Right lung (tissue), 5 donors: ENCODE results near the gene COQ8B. TPM values are rescaled to one million over a fixed set of nuclear protein-coding genes. Genes with fewer than 3 reads are reported as not detected.

Experiments
- DNase-seq, 2 donors: peaks; one replicate each; pipeline ENCODE4 v3.0.0-alpha.2; 2013
- polyA plus RNA-seq, 5 donors: library from polyadenylated mRNA; unstranded; fragments of 120-200 nt; gene quantifications; one replicate each; pipeline versions ENCODE4 v1.2.1 to v1.2.3, GENCODE V29; 2013; ENCODE audit warnings: inconsistent platforms in 1 of 5, low replicate concordance in 1 of 5; ENCODE audit not compliant: insufficient read length in 5 of 5, insufficient read depth in 1 of 5

Gene COQ8B
- polyA plus RNA-seq, 5 donors, result 24.7 to 36.9 (median 32.4) TPM

DNA sequence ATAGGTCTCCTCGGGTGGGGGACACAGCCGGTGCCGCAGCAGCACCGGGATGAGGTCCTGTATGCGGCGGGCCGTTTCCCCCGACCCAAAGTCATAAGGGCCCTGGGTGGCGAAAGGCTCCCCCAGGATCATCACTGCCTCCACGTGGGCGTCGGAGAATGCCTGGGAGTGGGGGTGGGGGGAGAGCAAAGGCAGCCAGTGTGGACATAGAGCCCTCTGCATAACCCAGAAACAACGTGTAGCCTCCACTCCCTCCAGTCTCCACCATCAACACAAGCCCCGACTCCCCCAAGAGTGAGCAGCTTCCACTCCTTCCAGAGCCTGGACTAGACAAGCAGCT is 24.5 kb downstream of the COQ8B start:
- DNase-seq, result no peak

DNA sequence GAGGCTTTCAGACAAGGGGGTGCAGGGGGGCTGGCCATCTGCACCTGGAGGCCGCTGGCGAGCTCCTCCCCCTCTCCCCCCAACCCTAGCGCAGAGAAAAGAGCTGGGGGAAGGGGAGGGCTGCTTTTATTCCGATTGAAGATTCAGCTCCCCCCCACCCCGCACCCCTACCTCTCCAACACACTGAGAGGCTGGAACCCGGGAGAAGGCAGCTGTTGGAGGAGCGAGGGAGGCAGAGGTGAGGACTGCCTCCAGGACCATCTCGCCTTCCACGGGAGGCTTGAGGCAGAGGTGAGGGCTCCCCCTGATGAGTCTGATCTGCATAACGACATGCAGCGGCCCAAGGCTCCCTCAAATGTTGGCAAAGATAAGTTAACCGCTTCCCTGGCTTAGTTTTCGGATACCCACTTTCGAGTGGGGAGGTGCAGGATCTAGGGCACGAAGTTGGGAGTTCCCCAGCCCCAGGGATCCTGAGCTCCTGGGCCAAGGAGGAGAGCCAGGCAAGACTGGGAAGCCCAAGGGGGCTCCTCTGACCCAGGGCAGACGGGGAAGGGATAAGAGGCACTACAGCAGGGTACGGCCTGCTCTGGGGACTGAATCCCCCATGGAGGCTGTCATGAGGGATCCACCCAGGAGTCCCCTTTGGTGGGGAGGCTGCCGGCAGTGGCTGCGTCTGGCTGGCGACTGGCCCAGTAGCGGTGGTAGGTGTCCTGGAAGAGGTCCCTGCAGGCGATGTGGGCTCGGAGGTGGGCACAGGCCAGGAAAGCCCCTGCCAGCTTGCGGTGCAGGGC is 25.1 kb downstream of the COQ8B start:
- no peak for DNase-seq

DNA sequence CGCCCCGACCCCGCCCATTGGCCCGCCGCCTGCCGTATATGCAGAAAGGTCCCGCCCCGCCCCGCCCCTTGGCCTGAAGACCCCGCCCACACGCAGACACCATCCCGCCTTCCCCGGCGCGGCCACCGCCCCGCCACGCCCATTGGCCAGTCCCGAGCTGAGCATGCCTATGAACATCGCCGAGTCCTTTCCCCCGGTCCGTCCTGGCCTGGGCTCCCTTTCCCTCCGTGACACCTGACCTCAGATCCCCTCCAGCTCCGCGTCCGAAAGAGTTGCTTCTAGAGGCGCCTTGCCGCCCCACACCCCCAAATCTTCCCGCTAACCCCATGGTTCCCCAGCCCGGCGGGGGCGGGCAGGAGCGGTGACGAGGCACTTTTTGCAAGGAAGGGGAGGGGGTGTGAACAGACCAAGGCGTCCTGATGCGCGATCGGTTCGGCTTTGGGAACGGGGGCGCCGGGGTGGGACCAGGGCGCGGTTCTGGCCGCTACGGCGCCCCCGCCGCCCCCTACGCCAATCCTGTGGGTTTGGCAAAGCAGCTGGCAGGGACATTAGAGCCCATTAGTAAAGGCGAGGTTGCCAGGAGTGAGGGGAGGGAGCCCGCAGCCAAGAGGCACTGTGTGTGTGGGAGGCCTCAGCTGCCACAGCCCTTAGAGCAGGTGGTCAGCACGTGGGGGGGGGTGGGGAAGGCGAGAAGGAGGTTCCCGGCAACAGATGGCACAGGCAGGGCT is 25.8 kb downstream of the COQ8B start:
- DNase-seq, result peak; percentile 89 to 92

DNA sequence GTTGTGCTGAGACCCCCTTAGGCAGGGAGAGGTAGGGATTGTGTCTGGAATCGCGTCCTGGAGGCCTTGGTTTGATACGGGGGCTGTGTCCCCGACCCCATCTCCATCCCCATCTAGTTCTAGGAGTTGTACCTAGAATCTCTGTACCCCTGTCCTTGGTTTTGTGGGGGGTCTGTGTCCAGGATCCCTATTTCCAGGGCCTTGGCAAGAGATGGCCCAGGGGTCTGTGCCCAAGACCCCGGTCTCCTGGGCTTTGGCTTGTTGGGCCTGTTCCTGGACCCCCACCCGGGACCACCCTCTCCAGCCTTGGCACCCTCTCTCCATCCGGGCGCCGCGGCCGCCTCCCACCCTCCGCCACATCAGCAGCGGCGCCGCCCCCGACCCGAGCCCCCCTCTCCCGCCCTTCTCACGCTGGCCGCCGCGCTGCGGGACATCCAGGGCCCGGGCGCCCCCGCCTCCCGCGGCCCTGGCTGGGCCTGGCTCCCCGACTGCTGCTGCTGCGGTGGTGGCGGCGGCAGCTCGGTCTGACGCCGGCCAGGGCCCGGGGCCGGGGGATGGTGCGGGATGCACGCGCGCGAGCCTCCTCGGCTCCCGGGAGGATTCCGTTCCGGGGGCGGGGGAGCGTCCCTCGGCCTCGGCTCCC is 26.5 kb downstream of the COQ8B start, which contains the start of gene NUMBL:
Gene NUMBL, minus strand, starts transcription at position 602 of the 643 bp plus-strand sequence. Its CDS starts 168 bp downstream, at position 434.
- no peak for DNase-seq

DNA sequence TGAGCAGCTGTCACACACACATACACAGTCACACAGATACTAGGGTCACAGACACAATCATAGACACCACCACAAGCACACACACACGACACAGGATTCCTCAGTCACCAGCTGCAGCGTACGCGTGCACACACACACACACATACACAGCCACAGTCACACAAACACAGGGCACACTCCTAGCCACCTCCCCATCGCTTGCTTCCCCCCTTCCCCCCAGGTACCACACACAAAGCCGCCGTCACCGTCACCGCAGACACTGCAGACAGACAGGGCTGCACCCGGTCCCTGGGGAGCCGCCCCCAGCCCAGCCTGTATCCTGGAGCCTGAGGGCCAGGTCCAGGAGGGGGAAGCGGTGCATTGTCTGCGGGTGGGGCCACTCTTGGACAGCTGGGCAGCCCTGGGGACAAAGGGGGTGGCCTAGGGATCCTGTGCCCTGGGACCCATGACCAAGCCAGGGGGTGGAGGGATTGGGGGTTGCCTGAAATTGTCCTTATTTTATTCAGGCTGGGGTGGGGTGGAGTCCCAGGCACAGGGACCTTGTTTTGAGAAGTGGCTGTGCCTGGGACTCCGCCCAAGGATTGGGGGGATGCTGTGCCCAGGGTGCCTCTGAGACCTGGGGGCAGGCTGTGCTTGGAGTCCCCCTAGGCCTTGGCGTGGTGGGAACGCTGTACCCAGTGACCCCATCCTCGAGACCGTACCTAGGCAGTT is 27.2 kb downstream of the COQ8B start:
- DNase-seq, result no peak

DNA sequence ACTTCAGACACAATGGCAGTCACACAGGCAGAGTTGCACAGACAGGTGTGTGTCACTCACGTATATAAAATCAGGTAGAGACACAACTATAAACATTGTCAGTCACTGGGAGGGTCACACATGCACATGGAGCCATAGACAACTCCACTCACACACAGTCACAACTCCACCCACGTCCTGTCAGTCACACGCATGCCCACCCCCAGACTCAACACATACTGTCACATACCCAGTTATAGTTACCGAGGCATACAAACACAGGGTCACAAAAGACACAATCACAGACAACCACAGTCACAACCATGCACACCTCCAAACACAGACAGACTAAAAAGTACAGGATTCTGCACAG is 27.7 kb downstream of the COQ8B start:
- DNase-seq, result no peak

DNA sequence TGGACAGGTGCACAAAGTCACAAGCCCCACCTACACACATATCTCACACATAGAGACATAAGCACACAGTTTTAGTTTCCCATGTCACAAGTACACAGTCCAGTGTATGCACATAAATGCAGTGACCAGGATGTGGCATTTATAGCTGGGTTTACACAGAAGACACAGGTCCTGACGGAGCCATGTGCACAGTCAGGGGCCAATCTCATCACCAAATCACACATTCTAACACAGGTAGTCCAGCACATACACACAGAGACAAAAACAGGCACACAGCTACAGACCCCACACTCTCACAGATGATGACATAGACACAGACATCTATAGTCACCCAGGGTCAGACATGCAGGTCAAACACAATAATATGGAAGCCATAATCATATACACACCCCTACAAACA is 28.4 kb downstream of the COQ8B start:
- DNase-seq, result no peak

DNA sequence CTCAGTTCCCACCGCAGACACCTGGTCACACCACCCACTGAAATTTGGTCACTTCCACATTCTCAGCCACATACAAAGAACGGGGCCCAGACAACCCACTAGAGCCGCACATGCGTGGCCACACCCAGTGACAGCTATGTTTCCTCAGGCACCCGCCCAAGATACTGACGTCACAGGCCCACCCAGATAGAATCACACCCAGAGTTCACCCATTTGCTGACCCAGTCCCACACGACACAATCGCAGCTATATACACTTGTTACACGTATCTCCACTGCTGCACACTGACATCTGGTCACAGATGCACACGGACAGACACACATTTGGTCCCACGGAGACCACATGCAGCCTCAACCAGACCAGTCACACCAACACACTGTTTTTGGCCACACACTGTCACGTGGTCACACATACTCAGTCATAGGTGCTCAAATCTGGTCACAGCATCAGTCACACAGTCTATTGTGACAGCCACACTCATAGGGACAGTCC is 29.1 kb downstream of the COQ8B start:
- DNase-seq, result peak in 1 of 2 donors; percentile 46

DNA sequence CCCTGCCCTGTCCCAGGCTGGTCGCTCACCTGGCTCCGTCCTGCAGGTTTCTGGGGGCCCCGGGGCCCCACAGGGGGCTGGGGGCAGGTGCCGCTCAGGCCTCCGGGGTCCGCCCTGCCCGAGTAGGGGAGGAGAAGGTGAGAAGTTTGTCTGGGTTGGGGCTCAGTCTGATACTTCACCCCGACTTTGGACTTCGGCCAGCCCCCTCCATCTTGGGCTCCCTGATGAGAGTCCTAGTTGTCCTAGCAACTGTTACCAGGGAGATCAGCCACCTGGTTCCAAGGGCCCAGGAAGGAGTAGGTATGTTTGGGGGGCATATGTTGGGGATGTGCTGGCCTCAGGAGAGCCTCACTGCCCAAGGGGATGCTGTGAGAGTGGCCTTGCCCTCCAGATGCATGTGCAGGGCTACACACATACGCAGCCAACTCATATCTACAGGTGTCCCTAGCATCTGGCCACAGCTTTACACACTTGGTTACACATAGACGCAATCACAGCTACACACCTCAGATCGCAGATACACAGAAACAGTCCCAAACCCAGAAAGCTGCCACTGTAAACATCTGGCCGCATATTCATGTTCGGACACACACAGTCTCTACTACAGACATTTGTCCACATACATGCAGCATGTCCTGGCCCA is 29.7 kb downstream of the COQ8B start:
- no peak for DNase-seq

DNA sequence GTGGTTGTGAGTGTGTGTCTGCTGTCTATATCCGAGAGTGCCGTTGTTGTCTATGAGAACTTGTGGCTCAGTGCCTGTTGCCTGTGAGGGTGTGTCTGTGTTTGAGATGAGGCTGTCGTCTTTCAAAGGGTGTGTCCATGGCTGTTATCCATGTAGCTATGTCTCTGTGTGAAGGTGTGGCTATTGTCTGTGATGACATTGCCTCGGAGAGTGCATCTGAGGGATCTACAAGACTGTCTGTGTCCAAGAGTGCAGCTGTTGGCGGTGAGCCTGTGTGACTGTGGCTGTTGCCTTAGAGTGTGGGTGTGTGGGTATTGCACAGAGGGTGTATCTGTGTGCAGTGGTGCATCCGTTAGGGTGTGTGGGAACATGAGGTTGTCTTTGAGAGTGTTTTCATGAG is 31.1 kb downstream of the COQ8B start:
- DNase-seq, result no peak

DNA sequence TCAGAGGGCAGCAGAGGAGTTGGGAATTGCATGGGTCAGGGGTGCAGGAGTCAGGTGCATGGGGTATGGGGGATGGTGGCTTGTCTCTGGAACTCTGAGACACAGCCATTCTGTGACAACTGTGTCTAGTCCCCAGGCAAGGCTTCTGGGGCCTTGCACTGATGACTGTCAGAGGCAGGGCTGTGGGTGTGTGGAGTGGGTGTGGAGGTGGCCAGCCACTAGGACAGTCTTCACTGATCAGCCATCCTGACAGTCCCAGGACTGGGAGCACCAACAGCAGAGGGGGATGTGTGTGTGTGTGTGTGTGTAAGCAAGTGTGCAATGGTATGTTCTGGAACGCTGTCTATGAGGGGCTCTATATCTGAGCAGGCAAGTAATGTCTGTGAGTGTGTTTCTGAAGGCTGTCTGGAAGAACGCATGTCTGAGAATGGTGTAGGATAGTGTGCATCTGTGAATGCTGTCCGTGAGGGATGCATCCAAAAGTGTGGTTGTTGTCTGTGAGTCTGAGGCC is 31.6 kb downstream of the COQ8B start:
- DNase-seq, result no peak

DNA sequence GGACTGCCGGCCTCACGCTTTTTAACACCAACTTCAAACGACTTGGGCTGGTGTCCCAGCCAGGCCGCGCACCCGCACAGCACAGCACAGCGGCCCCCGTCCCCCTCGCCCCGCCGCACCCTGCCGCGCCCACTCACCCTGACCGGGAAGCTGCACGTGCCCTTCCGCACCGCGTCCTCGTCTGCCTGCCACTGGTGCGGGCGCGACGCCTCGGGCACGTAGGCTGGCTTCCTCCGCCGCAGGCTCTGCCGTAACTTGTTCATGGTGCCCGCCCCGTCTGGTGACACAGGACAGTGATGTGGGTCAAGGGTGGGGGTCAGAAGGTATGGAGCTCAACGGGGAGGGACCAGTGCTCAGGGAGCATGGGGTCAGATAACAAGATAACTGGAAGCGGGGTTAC is 32.4 kb downstream of the COQ8B start:
- DNase-seq, result no peak

DNA sequence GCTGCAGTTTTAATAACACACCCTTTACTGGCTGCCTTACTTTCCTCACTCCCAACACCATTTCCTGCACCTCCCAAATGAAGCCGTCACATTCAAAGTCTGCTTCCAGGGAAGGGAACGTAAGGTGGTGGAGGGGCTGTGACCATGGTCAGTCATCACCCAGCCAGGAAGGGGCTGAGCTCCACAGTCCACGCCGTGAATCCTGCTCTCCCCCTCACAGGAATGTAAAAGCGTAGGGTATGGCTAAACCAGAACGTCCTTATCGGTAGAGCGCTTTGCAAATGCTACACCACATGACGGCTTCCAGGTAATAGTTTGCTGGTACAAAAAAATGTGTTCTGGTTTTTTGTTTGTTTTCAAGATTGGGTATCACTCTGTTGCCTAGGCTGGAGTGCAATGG is 33.2 kb downstream of the COQ8B start:
- no peak for DNase-seq

DNA sequence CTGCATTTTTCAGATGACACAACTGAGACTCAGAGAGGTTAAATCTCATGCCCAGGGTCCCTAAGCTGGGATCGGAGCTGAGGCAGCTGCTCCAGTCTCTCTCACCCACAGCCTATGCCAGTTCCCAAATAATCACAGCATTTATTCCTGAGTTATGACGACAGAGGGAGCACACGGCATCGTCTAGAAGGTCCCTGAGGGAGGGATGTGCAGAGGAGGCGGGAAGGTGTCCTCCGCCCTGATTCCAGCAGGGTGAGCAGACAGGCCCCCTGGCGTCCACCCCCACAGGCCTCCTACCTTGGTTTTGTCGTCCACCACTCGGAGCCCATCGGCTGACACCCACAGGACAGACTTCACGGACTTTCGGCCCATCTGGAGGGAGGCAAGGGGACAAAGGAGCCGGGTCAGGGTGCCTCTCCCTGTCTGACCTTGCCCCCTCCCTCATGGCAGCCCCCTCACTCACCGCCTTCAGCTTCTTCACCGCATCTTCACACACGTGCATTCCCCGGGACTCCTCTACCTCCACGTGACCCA is 34.2 kb downstream of the COQ8B start:
- DNase-seq, result no peak

DNA sequence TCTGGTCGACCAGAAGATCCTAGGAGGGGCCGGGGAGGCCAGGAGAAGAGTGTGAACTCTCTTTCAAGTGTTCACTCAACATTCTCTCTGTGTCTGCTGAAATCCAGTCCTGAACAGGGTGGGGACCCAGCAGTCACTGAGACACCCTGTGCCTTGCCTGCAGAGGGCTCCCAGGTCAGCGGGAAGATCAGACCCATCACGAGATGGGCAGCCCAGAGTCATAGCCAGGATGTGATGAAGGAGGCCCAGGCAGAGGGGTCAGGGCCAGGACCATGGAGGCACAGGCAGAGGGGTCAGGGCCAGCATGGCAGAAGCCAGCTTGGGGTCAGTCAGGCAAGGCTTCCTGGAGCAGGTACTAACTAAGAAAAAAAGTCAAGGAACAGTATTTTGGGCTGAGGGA is 35.6 kb downstream of the COQ8B start:
- no peak for DNase-seq

DNA sequence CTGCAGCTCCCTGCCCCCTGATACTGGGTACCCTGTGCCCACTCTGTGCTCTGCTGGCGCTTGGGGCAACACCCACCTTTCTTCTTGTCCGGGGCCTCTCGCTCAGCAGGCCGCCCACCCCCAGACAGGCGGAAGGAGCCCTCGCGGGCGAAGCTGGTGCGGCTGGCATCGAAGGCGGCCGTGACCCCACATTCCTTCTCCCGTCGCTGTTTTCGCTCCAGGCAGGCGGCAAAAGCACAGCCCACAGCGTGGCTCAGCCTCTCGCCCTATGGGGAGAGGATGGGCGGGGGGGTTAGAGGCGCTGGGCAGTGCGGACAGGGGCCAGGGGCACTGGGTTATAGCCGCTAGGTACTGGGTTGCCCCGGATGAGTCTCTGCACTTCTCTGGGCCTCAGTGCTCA is 39.5 kb downstream of the COQ8B start:
- DNase-seq, result no peak

DNA sequence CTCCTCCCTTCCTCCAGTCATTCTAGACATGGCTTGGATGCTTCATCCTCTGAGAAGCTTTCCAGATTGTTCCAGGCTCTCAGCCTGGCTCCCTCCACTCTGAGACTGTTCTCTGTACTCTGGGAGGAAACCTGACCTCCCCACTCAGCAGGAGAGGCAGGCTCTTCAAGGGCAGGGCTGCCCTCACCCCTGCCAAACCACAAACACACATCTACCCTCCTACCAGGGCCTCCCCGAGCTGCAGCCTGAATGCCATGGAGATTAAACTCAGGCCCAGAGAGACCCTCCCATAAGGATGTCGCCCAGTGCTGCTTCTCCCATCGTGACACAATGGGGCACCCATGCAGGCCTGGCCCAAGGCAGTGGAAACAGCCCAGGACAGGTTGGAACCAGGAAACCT is 42.4 kb downstream of the COQ8B start:
- DNase-seq, result no peak

DNA sequence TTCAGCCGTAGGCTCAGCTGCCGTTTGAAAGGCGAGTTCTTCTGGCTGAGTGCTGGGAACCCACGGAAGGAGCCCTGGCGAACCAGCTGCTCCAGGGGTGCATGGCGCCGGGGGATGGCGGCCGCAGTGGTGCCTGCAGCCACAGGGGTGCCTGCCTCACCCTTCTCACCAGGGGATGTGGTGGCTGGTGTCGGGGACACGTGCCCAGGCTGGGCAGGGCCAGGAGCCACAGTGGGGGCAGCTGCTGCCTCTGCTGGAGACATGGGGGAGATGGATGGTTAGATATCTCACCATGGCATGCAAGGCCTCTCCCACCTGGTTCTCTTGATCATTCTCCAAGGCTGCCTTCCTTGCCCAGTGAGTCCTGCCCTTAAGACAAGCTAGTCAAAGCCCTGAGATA is 43.3 kb downstream of the COQ8B start:
- no peak for DNase-seq

DNA sequence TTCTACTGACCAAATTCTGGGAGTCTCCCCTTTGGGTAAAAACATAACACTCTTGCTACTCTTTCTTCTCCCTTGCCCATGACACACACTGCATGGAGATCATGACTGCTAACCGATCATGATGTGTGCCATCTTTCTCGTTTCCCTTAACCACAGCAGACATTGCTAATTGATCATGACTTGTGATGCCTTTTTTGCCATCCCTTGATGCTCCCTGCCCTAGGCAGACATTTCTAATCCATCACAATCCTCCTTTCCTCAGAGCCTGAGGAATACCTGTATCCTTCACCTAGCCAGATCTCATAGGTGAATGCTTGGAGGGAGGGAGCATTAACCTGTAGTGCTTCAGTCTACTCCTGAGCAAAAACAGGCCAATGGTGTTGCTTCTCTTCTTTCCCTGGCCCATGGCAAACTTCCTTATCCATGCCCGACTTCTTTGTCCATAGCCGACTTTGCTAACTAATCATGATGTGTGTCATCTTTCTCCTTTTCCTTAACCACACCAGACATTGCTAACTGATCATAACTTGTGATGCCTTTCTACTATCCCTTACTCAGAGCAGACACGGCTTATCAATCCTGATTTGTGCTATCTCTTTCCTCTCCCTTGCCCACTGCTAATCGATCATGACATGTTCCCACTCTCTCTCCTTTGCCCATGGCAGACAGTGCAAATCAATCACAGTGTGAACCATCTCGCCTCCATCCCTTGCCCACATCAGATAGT is 44.0 kb downstream of the COQ8B start:
- DNase-seq, result no peak

DNA sequence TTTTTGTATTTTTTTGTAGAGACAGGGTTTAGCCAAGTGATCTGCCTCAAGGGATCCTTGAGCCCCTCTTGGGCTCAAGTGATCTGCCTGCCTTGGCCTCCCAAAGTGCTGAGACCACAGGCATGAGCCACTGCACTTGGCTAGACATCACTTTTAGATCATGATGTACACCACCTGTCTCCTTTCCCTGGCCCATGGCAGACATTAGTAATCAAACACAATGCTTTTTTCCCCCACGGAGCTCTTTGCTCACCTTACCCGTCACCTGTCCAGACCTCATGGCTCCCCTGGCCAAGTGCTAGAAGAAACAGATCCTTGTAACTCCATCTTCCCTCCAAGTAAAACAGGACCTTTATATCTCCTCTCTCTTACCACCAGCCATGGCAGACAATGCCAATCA is 44.6 kb downstream of the COQ8B start:
- DNase-seq, result no peak

DNA sequence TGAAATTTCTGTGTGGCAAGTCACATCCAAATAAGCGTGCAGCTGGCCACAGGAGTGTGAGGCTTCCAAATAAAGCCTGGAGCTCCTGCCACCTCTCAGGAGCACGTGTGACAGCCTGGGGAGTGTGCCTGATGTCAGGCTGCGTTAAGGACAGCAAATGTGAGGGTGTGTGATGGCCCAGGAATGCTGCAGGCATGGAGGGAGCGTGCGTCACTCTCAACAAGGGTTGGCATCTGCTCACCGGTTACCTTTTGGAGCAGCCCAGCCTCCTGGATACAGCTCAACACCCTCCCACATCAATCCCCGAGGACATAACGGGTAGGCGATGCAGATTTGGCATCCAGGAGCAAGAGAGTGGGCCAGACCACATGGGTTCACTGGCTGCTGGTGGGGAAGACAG is 45.3 kb downstream of the COQ8B start:
- no peak for DNase-seq
